Lower leg skin (tissue), 3 donors: Measurements from ENCODE around the gene TMEM147.

ENCODE experiments used
- CTCF ChIP-seq, 3 donors: fragments of 450-650 bp; IDR thresholded peaks; one replicate each; pipeline ENCODE4 v1.5.1; 2016; ENCODE audit warnings: antibody characterized with exemption in 3 of 3, mild to moderate bottlenecking in 3 of 3, moderate library complexity in 2 of 3
- POLR2A ChIP-seq, 2 donors: fragments of 450-650 bp; IDR thresholded peaks; one replicate each; pipeline ENCODE4 v1.6.1; 2016 to 2017; ENCODE audit warnings: antibody characterized with exemption in 2 of 2, mild to moderate bottlenecking in 1 of 2, moderate library complexity in 1 of 2

DNA sequence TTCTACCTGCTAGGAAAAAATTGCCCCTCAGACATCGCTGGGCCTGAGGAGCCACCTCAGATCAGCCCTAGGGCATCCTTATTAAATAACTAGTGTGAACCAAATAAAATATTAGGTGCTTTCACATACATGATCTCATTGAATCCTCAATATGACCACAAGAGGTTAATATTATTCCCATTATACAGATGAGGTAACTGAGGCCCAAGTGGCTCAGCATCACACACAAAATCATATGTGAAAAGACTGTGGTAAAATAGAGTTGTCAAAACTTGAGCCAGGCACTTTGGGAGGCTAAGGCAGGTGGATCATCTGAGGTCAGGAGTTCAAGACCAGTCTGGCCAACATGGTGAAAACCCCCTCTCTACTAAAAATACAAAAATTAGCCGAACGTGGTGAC, 29.1 kb upstream of the TMEM147 start:
- TF ChIP-seq CTCF (IDR thresholded peaks at IDR 0.05) (no peak), POLR2A (IDR thresholded peaks at IDR 0.05) (no peak)
